ENCODE results near the gene PBX1. TPM values are rescaled to one million over a fixed set of nuclear protein-coding genes. Genes with fewer than 3 reads are reported as not detected.

The PBX1 gene
- total RNA-seq, 1 experiment from 2014 or later, result 102 TPM

DNA sequence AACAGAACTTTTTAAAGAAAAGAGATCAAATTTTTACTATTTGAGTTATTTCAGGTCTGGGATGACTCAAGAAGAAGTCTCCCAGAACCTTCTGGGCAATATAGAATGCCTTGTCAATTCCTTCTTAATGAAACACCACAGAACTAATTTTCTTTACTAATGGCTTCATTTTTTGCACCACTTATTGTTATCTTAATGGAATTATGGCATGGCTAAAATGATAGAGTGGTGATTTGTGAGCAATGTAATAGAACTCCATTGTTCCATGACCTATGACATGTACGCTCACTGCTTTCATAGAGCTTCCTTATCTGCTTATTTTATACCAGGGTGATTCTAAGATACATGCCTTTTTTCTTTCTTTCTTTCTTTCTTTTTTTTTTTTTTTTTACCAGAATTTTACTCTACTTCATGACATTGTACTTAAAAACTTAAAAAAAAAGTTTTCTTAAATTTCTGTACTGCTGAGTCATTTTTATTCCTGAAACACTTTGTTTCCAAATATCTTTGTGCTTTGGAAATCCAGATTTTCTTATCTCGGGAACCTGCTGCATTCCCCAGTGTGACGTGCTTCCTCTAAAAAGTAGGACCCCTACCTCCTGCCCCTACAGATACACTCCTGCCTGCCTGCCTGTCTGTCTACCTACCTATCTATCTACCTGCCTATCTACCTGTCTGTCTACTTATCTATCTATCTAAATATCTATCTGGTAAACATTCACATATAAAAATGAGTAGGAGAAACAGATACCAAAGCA, 284.9 kb downstream of the PBX1 start:
- no peak for ATAC-seq
- peaks cover 30% of the 10 kb centered on the region for H3K4me1 Mint-ChIP-seq
- TF ChIP-seq NR2C2 (CRISPR knock-in tag; IDR thresholded peaks at IDR 0.05) (no peak), NFE2L1 (CRISPR knock-in tag; IDR thresholded peaks at IDR 0.05) (no peak), EMX1 (CRISPR knock-in tag; IDR thresholded peaks at IDR 0.05) (no peak), TEAD4 (CRISPR knock-in tag; IDR thresholded peaks at IDR 0.05) (no peak), OVOL2 (CRISPR knock-in tag; IDR thresholded peaks at IDR 0.05; ENCODE audit: borderline replicate concordance) (no peak), NR3C1 (CRISPR knock-in tag; conservative IDR thresholded peaks at IDR 0.05; ENCODE audit: low read depth) (no peak), ETV6 (CRISPR knock-in tag; IDR thresholded peaks at IDR 0.05) (no peak), ZNF219 (CRISPR knock-in tag; IDR thresholded peaks at IDR 0.05; ENCODE audit: borderline replicate concordance) (no peak), JAZF1 (CRISPR knock-in tag; IDR thresholded peaks at IDR 0.05) (no peak)
- TF ChIP-seq, protein P1, sequence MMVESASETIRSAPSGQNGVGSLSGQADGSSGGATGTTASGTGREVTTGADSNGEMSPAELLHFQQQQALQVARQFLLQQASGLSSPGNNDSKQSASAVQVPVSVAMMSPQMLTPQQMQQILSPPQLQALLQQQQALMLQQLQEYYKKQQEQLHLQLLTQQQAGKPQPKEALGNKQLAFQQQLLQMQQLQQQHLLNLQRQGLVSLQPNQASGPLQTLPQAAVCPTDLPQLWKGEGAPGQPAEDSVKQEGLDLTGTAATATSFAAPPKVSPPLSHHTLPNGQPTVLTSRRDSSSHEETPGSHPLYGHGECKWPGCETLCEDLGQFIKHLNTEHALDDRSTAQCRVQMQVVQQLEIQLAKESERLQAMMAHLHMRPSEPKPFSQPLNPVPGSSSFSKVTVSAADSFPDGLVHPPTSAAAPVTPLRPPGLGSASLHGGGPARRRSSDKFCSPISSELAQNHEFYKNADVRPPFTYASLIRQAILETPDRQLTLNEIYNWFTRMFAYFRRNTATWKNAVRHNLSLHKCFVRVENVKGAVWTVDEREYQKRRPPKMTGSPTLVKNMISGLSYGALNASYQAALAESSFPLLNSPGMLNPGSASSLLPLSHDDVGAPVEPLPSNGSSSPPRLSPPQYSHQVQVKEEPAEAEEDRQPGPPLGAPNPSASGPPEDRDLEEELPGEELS (CRISPR knock-in tag; IDR thresholded peaks at IDR 0.05), result no peak
- TF ChIP-seq, protein P2, sequence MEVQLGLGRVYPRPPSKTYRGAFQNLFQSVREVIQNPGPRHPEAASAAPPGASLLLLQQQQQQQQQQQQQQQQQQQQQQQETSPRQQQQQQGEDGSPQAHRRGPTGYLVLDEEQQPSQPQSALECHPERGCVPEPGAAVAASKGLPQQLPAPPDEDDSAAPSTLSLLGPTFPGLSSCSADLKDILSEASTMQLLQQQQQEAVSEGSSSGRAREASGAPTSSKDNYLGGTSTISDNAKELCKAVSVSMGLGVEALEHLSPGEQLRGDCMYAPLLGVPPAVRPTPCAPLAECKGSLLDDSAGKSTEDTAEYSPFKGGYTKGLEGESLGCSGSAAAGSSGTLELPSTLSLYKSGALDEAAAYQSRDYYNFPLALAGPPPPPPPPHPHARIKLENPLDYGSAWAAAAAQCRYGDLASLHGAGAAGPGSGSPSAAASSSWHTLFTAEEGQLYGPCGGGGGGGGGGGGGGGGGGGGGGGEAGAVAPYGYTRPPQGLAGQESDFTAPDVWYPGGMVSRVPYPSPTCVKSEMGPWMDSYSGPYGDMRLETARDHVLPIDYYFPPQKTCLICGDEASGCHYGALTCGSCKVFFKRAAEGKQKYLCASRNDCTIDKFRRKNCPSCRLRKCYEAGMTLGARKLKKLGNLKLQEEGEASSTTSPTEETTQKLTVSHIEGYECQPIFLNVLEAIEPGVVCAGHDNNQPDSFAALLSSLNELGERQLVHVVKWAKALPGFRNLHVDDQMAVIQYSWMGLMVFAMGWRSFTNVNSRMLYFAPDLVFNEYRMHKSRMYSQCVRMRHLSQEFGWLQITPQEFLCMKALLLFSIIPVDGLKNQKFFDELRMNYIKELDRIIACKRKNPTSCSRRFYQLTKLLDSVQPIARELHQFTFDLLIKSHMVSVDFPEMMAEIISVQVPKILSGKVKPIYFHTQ (CRISPR knock-in tag; IDR thresholded peaks at IDR 0.05), result no peak
- POLR2A ChIA-PET, result no interaction called here
- no peaks in the 10 kb centered on the region for H3K9me3 Mint-ChIP-seq
- no peak for DNase-seq (ENCODE audit: low spot score)
- peaks cover 33% of the 10 kb centered on the region for H3K36me3 Mint-ChIP-seq
- no peaks in the 10 kb centered on the region for H3K27me3 Mint-ChIP-seq (ENCODE audit: low read depth)
- no peak overlapping the region for H3K27ac Mint-ChIP-seq
- no peak overlapping the region for H3K4me3 Mint-ChIP-seq
- CTCF ChIA-PET, result no interaction called here

DNA sequence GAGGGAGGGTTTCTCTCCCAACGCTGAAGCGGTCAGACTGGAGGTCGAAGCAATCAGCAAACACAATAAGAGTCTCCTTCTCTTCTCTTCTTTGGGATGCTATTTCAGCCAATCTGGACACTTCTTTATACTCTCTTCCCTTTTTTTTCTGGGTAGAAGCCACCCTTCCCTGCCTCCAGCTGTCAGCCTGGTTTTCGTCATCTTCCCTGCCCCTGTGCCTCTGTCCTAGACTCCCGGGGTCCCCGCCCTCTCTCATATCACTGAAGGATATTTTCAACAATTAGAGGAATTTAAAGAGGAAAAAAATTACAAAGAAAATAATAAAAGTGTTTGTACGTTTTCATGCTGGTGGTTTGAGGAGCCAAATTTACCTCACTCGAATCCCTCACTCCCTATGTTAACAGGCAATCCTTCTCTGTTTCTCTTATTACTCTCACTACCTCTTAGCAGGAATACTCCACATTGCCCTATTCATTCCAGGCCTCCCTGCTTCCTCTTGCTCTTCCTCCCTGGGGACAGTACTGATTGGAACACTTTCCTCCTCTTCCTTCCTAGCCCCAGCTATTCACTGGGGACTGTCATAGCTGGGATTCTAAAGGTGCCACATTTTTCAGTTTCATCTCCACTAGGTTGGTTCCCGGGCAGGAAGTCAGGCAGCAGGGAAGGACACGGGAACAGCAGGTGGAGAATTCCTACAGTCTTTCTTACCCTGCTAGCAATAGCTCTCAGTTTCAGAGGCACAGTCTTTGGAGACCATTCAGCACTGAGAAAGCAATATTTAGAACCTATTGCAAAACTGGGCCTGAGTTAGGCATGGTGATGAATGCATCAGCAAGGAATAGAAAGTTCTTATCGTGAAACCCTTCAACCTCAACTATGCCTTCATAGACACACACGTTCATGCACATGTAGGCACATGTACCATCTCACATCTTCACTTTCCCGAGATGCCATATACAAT, 288.0 kb downstream of the PBX1 start:
- ATAC-seq, result no peak
- no peaks in the 10 kb centered on the region for H3K27me3 Mint-ChIP-seq (ENCODE audit: low read depth)
- ChIA-PET POLR2A (no interaction called here), CTCF (no interaction called here)
- peaks cover 36% of the 10 kb centered on the region for H3K4me1 Mint-ChIP-seq
- H3K36me3 Mint-ChIP-seq, result peaks cover 34% of the 10 kb centered on the region
- no peak overlapping the region for H3K27ac Mint-ChIP-seq
- no peak overlapping the region for H3K4me3 Mint-ChIP-seq
- no peaks in the 10 kb centered on the region for H3K9me3 Mint-ChIP-seq
- no peak for DNase-seq (ENCODE audit: low spot score)
- TF ChIP-seq, protein P3, sequence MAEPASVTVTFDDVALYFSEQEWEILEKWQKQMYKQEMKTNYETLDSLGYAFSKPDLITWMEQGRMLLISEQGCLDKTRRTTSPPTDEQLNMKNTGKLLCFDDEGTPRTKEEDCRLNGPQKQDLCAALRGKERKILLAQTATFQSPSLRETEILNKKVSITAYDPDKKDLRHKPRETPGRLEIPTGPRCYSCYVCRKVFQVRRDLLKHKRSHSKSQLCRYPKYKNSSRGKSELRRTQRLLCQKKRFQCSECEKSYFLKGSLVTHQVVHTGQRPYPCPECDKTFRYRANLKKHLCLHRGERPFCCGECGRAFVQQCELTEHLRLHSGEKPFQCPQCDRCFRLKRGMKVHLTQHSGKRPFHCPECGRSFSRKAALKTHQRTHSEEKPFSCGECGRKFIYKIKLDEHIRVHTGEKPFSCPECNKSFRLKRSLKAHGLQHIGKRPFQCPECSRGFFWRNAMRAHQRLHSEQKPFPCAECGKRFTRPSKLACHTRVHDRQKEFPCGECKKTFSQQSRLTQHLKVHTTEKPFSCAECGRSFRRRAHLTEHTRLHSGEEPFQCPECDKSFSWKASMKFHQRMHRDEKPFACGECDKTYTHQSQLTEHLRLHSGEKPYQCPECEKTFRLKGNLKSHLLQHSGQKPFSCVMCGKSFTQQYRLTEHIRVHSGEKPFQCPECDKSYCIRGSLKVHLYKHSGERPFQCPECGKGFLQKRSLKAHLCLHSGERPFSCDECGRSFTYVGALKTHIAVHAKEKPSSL (CRISPR knock-in tag; conservative IDR thresholded peaks at IDR 0.05), result no peak
- TF ChIP-seq FOXJ3 (CRISPR knock-in tag; IDR thresholded peaks at IDR 0.05; ENCODE audit: borderline replicate concordance), result no peak
- TF ChIP-seq, protein P4, sequence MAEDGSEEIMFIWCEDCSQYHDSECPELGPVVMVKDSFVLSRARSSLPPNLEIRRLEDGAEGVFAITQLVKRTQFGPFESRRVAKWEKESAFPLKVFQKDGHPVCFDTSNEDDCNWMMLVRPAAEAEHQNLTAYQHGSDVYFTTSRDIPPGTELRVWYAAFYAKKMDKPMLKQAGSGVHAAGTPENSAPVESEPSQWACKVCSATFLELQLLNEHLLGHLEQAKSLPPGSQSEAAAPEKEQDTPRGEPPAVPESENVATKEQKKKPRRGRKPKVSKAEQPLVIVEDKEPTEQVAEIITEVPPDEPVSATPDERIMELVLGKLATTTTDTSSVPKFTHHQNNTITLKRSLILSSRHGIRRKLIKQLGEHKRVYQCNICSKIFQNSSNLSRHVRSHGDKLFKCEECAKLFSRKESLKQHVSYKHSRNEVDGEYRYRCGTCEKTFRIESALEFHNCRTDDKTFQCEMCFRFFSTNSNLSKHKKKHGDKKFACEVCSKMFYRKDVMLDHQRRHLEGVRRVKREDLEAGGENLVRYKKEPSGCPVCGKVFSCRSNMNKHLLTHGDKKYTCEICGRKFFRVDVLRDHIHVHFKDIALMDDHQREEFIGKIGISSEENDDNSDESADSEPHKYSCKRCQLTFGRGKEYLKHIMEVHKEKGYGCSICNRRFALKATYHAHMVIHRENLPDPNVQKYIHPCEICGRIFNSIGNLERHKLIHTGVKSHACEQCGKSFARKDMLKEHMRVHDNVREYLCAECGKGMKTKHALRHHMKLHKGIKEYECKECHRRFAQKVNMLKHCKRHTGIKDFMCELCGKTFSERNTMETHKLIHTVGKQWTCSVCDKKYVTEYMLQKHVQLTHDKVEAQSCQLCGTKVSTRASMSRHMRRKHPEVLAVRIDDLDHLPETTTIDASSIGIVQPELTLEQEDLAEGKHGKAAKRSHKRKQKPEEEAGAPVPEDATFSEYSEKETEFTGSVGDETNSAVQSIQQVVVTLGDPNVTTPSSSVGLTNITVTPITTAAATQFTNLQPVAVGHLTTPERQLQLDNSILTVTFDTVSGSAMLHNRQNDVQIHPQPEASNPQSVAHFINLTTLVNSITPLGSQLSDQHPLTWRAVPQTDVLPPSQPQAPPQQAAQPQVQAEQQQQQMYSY (CRISPR knock-in tag; IDR thresholded peaks at IDR 0.05), result no peak
- TF ChIP-seq EMX1 (CRISPR knock-in tag; IDR thresholded peaks at IDR 0.05), result no peak
- TF ChIP-seq, protein P5, sequence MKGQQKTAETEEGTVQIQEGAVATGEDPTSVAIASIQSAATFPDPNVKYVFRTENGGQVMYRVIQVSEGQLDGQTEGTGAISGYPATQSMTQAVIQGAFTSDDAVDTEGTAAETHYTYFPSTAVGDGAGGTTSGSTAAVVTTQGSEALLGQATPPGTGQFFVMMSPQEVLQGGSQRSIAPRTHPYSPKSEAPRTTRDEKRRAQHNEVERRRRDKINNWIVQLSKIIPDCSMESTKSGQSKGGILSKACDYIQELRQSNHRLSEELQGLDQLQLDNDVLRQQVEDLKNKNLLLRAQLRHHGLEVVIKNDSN (CRISPR knock-in tag; IDR thresholded peaks at IDR 0.05), result no peak
- no peak for TF ChIP-seq MYBL2 (CRISPR knock-in tag; IDR thresholded peaks at IDR 0.05)
- TF ChIP-seq ZNF423 (CRISPR knock-in tag; IDR thresholded peaks at IDR 0.05), result no peak
- TF ChIP-seq, protein P6, sequence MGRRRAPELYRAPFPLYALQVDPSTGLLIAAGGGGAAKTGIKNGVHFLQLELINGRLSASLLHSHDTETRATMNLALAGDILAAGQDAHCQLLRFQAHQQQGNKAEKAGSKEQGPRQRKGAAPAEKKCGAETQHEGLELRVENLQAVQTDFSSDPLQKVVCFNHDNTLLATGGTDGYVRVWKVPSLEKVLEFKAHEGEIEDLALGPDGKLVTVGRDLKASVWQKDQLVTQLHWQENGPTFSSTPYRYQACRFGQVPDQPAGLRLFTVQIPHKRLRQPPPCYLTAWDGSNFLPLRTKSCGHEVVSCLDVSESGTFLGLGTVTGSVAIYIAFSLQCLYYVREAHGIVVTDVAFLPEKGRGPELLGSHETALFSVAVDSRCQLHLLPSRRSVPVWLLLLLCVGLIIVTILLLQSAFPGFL (CRISPR knock-in tag; IDR thresholded peaks at IDR 0.05; ENCODE audit: borderline replicate concordance), result no peak
- TF ChIP-seq GTF2I (CRISPR knock-in tag; conservative IDR thresholded peaks at IDR 0.05), result no peak
